ENCODE results near the gene UNC5C.
"Not testable (repeated sequence)": the region's sequence is repeated elsewhere in the genome, so short reads cannot be mapped to it uniquely, and the experiment has no call there.

UNC5C gene

GRCh38 chr4:95161781-95162469 is 386.8 kb downstream of the UNC5C start:
- DNase-seq, result no peak

- no peak for DNase-seq
These were observed 389.4 kb downstream of the UNC5C start for GRCh38 chr4:95159384-95159783.

- no peak for DNase-seq
These were observed 390.1 kb downstream of the UNC5C start for GRCh38 chr4:95158626-95159025.

- DNase-seq, result no peak
These were observed 390.7 kb downstream of the UNC5C start for GRCh38 chr4:95158045-95158444.

GRCh38 chr4:95157596-95157995 is 391.2 kb downstream of the UNC5C start:
- no peak for DNase-seq

- DNase-seq, result no peak
These were observed 392.4 kb downstream of the UNC5C start for GRCh38 chr4:95156452-95156765.

GRCh38 chr4:95155759-95156451 is 392.9 kb downstream of the UNC5C start:
- peak in 1 of 5 donors; percentile 59 for DNase-seq

GRCh38 chr4:95153182-95153581 is 395.6 kb downstream of the UNC5C start:
- no peak for DNase-seq

- no peak for DNase-seq
These were observed 397.5 kb downstream of the UNC5C start for GRCh38 chr4:95151255-95151654.

- DNase-seq, result no peak
These were observed 405.8 kb downstream of the UNC5C start for GRCh38 chr4:95142932-95143331.

- DNase-seq, result no peak
These were observed 407.4 kb downstream of the UNC5C start for GRCh38 chr4:95141361-95141760.

GRCh38 chr4:95139424-95139823 is 409.3 kb downstream of the UNC5C start:
- not testable (repeated sequence) for DNase-seq

GRCh38 chr4:95134016-95134415 is 414.8 kb downstream of the UNC5C start:
- DNase-seq, result not testable (repeated sequence)

- DNase-seq, result no peak
These were observed 418.9 kb downstream of the UNC5C start for GRCh38 chr4:95129821-95130311.

GRCh38 chr4:95129031-95129430 is 419.7 kb downstream of the UNC5C start:
- no peak for DNase-seq

GRCh38 chr4:95124906-95125504 is 423.8 kb downstream of the UNC5C start:
- no peak for DNase-seq

- no peak for DNase-seq
These were observed 426.8 kb downstream of the UNC5C start for GRCh38 chr4:95122001-95122400.

- DNase-seq, result no peak
These were observed 428.3 kb downstream of the UNC5C start for GRCh38 chr4:95120456-95120855.

- no peak for DNase-seq
These were observed 430.3 kb downstream of the UNC5C start for GRCh38 chr4:95118497-95118896.

GRCh38 chr4:95114521-95114920 is 434.3 kb downstream of the UNC5C start:
- no peak for DNase-seq

All from T-helper 1 cell (primary cell).